Measurements from ENCODE around the gene BATF.

BATF gene

GRCh38 chr14:75549169-75549568 lies 26.9 kb downstream of the BATF start:
- no peak overlapping the region for H3K4me3 ChIP-seq (ENCODE audit: low read depth, low read length)
- TF ChIP-seq CTCF (IDR thresholded peaks at IDR 0.05; ENCODE audit: borderline replicate concordance, insufficient read depth, low read depth, low read length) = no peak

DNA sequence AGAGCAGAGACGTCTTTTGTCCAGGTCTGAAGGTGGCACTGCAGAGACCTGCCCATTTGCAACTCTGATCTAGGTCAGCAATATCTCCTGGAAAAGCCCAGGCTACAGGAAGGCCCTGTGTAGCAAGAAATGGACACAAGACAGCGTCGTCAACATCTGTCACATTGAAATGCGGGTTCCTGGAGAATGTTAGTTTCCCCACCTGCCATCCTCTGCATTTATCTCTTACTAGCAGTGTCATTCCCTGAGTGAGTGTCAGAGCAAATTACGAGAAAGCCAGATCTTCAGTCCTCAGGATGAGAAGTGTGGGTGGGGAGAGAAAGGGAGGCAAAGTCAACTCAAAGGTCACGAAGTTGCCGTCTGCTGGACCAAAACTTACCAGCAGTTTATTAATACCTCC lies 28.8 kb downstream of the BATF start:
- no peak for TF ChIP-seq CTCF (IDR thresholded peaks at IDR 0.05; ENCODE audit: borderline replicate concordance, insufficient read depth, low read depth, low read length)
- no peak overlapping the region for H3K4me3 ChIP-seq (ENCODE audit: low read depth, low read length)

DNA sequence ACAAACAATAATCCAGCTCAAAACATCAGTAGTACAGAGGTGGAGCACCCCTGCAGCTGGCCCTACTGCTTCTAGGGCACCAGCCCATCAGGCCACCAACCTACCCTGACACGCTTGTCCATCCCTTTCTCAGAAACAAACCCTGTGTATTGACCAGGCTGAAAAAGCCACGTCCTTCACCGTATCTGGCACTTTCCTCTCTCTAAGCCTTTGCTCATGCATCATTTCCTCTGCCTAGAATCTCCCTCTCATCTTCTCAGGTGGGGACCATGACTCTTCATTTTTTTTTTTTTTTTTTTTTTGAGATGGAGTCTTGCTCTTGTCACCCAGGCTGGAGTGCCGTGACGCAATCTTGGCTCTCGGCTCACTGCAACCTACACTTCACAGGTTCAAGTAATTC lies 30.9 kb downstream of the BATF start:
- TF ChIP-seq CTCF (IDR thresholded peaks at IDR 0.05; ENCODE audit: borderline replicate concordance, insufficient read depth, low read depth, low read length) = no peak

DNA sequence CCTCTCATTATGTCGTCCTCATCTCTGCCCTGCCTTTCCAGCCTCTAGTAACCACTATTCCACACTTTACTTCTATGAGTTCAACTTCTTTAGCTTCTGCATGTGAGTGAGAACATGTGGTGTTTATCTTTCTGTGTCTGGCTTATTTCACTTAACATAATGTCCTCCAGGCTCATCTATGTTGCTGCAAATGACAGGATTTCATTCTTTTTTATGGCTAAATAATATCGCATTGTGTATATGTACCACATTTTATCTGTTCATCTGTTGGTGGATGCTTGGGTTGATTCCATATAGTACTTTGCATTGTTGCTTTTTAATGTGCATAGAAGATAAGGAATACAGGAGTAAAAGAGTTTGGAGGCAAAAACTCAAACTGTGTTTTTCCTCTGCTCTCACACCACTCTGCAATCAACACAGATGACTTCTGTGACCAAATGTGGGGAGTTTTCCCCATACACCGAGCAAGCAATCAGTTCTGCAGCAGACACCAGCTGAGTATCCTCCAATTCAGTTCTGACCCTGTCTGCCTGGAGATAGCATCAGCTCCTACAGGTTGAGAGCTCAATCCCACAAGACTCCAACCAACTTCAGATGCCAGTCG lies 31.6 kb downstream of the BATF start:
- H3K4me3 ChIP-seq (ENCODE audit: low read depth, low read length) = no peak overlapping the region
- no peak for TF ChIP-seq CTCF (IDR thresholded peaks at IDR 0.05; ENCODE audit: borderline replicate concordance, insufficient read depth, low read depth, low read length)

More for the DNA sequence above, 30.9 kb downstream of the BATF start:
- H3K4me3 ChIP-seq (ENCODE audit: low read depth, low read length) = no peak overlapping the region

DNA sequence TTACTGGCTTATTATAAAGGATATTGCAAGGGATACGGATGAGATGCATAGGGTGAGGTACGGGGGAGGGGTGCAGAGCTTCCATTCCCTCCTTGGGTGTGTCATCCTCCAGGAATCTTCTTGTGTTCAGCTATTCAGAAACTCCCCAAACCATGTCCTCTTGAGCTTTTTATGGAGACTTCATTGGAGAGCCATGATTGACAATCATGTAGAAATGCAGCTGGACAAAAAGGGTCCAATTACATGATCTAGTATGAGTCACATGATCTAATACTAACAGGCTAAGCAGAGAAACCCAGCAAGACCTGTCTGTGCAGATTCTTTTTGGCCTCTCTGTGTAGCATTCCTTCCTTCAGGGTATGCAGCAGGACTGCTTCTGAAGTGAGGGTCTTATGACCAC lies 32.2 kb downstream of the BATF start:
- H3K4me3 ChIP-seq (ENCODE audit: low read depth, low read length) = no peak overlapping the region
- no peak for TF ChIP-seq CTCF (IDR thresholded peaks at IDR 0.05; ENCODE audit: borderline replicate concordance, insufficient read depth, low read depth, low read length)

- no peak for TF ChIP-seq CTCF (IDR thresholded peaks at IDR 0.05; ENCODE audit: borderline replicate concordance, insufficient read depth, low read depth, low read length)
- H3K4me3 ChIP-seq (ENCODE audit: low read depth, low read length) = no peak overlapping the region
These were observed 36.2 kb downstream of the BATF start for GRCh38 chr14:75558440-75558839.

GRCh38 chr14:75559045-75559444 lies 36.8 kb downstream of the BATF start:
- no peak for TF ChIP-seq CTCF (IDR thresholded peaks at IDR 0.05; ENCODE audit: borderline replicate concordance, insufficient read depth, low read depth, low read length)
- H3K4me3 ChIP-seq (ENCODE audit: low read depth, low read length) = no peak overlapping the region

Measured in GM12875 (cell line).